Measurements from ENCODE around the gene ZNF577. TPM values are rescaled to one million over a fixed set of nuclear protein-coding genes. Genes with fewer than 3 reads are reported as not detected.

The ZNF577 gene
- total and polyA plus RNA-seq, 2 of the 13 experiments (the other 11 are each of a cell fraction or from before 2014, with no cell fraction given): 5.7 to 7.6 TPM

DNA sequence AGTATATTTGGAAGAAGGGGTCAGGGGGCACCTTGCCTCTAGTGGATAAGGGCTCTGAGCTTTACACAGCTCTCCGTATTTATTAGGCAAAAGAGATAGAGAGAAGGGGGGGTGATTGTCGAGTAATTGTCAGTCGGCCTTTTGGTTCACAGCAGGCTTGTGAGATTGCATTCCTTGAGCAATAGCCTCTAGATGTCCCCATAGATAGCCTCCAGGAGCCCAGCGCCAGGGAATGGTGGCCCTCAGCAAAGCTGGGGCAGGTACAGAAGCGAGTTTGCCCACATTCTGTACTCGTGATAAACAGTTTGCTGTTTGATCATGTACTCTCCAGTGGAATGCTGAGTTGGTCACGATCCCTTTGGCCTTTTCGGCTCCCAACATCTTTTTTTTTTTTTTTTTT, 44.2 kb upstream of the ZNF577 start:
- Histone ChIP-seq H3K4me3 (replicated peaks in 1 of 3; ENCODE audit: insufficient read depth in 1 of 3, low read depth in 2 of 3, low read length in 3 of 3) (no peak overlapping the region), H3K4me1 (ENCODE audit: insufficient read depth, low read length) (peaks cover 15% of the 10 kb centered on the region), H3K27ac (ENCODE audit: extremely low read length, insufficient read depth, low read length) (no peak overlapping the region), H2AFZ (ENCODE audit: low read length) (no peak overlapping the region), H3K27me3 (ENCODE audit: control insufficient read depth in 1 of 2, insufficient read depth in 2 of 2, low read length in 2 of 2) (no peaks in the 10 kb centered on the region; a peak in 1 of 5 replicates), H3K36me3 (replicated peaks in 1 of 2; ENCODE audit: control insufficient read depth in 1 of 2, insufficient read depth in 2 of 2, low read length in 2 of 2) (peaks cover 16 to 40% of the 10 kb centered on the region in 2 experiments; a peak in 4 of 5 replicates), H3K9me3 (ENCODE audit: low read length) (peaks cover 11% of the 10 kb centered on the region; the same call in 1 of the 2 replicates), H3K9ac (ENCODE audit: insufficient read depth, low read depth, low read length) (no peak overlapping the region), H4K20me1 (ENCODE audit: insufficient read depth, low read length) (no peaks in the 10 kb centered on the region), H3K79me2 (ENCODE audit: insufficient read depth, low read length) (peaks cover 13% of the 10 kb centered on the region), H3K4me2 (ENCODE audit: low read depth, low read length) (no peak overlapping the region)
- no peak for DNase-seq (ENCODE audit: low spot score)
- ChIA-PET CTCF (ENCODE audit: low intra/inter-chr PET ratio, low total read pairs) (no interaction called here), POLR2A (no interaction called here)
- BruUV-seq (replicated peaks): no TSS peak
- TF ChIP-seq STAG1 (CRISPR knock-in tag; IDR thresholded peaks at IDR 0.05) (peak; percentile 13; the same call in 1 of the 2 replicates), MEIS1 (CRISPR knock-in tag; IDR thresholded peaks at IDR 0.05; ENCODE audit: borderline replicate concordance) (no peak), KAT2B (IDR thresholded peaks at IDR 0.05; ENCODE audit: borderline replicate concordance, low read depth, low read length) (no peak), TBL1XR1 (IDR thresholded peaks at IDR 0.05; ENCODE audit: borderline replicate concordance, low read length, partially characterized antibody) (no peak), RBFOX2 (IDR thresholded peaks at IDR 0.05; ENCODE audit: low read depth, low read length) (no peak)
- TF ChIP-seq, protein P1, sequence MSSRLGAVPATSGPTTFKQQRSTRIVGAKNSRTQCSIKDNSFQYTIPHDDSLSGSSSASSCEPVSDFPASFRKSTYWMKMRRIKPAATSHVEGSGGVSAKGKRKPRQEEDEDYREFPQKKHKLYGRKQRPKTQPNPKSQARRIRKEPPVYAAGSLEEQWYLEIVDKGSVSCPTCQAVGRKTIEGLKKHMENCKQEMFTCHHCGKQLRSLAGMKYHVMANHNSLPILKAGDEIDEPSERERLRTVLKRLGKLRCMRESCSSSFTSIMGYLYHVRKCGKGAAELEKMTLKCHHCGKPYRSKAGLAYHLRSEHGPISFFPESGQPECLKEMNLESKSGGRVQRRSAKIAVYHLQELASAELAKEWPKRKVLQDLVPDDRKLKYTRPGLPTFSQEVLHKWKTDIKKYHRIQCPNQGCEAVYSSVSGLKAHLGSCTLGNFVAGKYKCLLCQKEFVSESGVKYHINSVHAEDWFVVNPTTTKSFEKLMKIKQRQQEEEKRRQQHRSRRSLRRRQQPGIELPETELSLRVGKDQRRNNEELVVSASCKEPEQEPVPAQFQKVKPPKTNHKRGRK (CRISPR knock-in tag; IDR thresholded peaks at IDR 0.05): no peak
- no peak for FAIRE-seq
- no peak for ATAC-seq
- 90% methylated on average over 8 of the region's 8 CpGs for WGBS (ENCODE audit: low lambda C conversion rate)
- intact Hi-C loops (cut with micrococcal nuclease; ENCODE audit: unreplicated experiment) (no loop called here), in situ Hi-C loops (cut with HindIII; ENCODE audit: extremely low pct_ligation_motif_present, low pct_unique_long_range_greater_than_20kb) (no loop called here)

DNA sequence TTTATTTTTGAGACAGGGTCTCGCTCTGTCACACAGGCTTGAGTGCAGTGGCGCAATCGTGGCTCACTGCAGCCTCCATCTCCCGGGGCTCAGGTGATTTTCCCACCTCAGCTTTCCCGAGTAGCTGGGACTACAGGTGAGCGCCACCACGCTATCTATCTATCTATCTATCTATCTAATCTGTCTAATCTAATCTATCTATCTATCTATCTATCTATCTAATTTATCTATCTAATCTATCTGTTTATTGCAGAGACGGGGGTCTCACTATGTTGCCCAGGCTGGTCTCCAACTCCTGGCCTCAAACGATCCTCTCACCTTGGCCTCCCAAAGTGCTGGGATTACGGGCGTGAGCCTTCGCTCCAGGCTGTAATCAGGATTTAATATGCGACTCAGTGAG, 40.1 kb upstream of the ZNF577 start:
- in situ Hi-C loops (cut with HindIII; ENCODE audit: extremely low pct_ligation_motif_present, low pct_unique_long_range_greater_than_20kb) (no loop called here), intact Hi-C loops (cut with micrococcal nuclease; ENCODE audit: unreplicated experiment) (loop anchor here (2.0 to 10.0 kb wide), 2 partner anchors 23 to 77 kb away; partner anchors contain the start of genes ZNF615 and ZNF649)
- Histone ChIP-seq H3K9me3 (ENCODE audit: low read length) (peaks cover 24% of the 10 kb centered on the region), H4K20me1 (ENCODE audit: insufficient read depth, low read length) (no peaks in the 10 kb centered on the region), H3K36me3 (replicated peaks in 1 of 2; ENCODE audit: control insufficient read depth in 1 of 2, insufficient read depth in 2 of 2, low read length in 2 of 2) (peaks cover 6 to 18% of the 10 kb centered on the region in 2 experiments; a peak in 3 of 5 replicates), H3K79me2 (ENCODE audit: insufficient read depth, low read length) (peaks cover 13% of the 10 kb centered on the region), H3K9ac (ENCODE audit: insufficient read depth, low read depth, low read length) (peak overlapping the region; percentile 84), H3K27me3 (ENCODE audit: control insufficient read depth in 1 of 2, insufficient read depth in 2 of 2, low read length in 2 of 2) (no peaks in the 10 kb centered on the region; a peak in 1 of 5 replicates), H2AFZ (ENCODE audit: low read length) (peak overlapping the region; percentile 99), H3K4me1 (ENCODE audit: insufficient read depth, low read length) (peaks cover 35% of the 10 kb centered on the region), H3K4me2 (ENCODE audit: low read depth, low read length) (peak overlapping the region; percentile 66), H3K4me3 (replicated peaks in 1 of 3; ENCODE audit: insufficient read depth in 1 of 3, low read depth in 2 of 3, low read length in 3 of 3) (peak overlapping the region; percentile 88 to 98 (median 96)), H3K27ac (ENCODE audit: extremely low read length, insufficient read depth, low read length) (peak overlapping the region; percentile 87)
- FAIRE-seq: no peak
- ATAC-seq: no peak
- BruUV-seq (replicated peaks): TSS peak; percentile 45
- WGBS (ENCODE audit: low lambda C conversion rate): 51% methylated on average over 13 of the region's 13 CpGs
- DNase-seq (ENCODE audit: low spot score): no peak
- TF ChIP-seq ZNF121 (CRISPR knock-in tag; IDR thresholded peaks at IDR 0.05): peak; percentile 85
- TF ChIP-seq, protein P2, sequence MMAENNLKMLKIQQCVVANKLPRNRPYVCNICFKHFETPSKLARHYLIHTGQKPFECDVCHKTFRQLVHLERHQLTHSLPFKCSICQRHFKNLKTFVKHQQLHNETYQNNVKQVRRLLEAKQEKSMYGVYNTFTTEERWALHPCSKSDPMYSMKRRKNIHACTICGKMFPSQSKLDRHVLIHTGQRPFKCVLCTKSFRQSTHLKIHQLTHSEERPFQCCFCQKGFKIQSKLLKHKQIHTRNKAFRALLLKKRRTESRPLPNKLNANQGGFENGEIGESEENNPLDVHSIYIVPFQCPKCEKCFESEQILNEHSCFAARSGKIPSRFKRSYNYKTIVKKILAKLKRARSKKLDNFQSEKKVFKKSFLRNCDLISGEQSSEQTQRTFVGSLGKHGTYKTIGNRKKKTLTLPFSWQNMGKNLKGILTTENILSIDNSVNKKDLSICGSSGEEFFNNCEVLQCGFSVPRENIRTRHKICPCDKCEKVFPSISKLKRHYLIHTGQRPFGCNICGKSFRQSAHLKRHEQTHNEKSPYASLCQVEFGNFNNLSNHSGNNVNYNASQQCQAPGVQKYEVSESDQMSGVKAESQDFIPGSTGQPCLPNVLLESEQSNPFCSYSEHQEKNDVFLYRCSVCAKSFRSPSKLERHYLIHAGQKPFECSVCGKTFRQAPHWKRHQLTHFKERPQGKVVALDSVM (CRISPR knock-in tag; IDR thresholded peaks at IDR 0.05): peak; percentile 84
- TF ChIP-seq, protein P3, sequence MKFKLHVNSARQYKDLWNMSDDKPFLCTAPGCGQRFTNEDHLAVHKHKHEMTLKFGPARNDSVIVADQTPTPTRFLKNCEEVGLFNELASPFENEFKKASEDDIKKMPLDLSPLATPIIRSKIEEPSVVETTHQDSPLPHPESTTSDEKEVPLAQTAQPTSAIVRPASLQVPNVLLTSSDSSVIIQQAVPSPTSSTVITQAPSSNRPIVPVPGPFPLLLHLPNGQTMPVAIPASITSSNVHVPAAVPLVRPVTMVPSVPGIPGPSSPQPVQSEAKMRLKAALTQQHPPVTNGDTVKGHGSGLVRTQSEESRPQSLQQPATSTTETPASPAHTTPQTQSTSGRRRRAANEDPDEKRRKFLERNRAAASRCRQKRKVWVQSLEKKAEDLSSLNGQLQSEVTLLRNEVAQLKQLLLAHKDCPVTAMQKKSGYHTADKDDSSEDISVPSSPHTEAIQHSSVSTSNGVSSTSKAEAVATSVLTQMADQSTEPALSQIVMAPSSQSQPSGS (CRISPR knock-in tag; IDR thresholded peaks at IDR 0.05): no peak
- POLR2A ChIA-PET: no interaction called here
- CTCF ChIA-PET (ENCODE audit: low intra/inter-chr PET ratio, low total read pairs): no interaction called here
